NCI-H1930 (cell line): Measurements from ENCODE around the gene LIMS1.
A peak's percentile ranks its signal among the peaks of the same experiment; 100 is the strongest.
"Not testable (repeated sequence)": the region's sequence is repeated elsewhere in the genome, so short reads cannot be mapped to it uniquely, and the experiment has no call there.

Experiments used
- DNase-seq, 2 experiments: peaks; one replicate each; lab custom pipeline; 2025; lab: John Stamatoyannopoulos, UW

The LIMS1 gene

DNA sequence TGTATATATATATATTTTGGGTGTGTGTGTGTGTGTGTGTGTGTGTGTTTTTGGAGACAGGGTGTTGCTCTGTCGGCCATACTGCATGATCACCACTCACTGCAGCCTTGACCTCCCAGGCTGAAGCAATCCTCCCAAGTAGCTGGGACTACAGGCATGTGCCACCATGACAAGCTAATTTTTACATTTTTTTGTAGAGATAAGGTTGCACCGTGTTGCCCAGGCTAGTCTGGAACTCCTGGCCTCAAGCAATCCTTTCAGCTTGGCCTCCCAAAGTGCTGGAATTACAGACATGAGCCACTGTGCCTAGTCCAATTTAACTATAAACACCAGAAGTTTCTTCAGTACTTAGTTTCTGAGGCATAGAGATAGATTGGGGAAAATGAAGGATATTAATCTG is 18.3 kb downstream of the LIMS1 start:
- no peak for DNase-seq

GRCh38 chr2:108553209-108553919 is 19.1 kb downstream of the LIMS1 start:
- DNase-seq = no peak

DNA sequence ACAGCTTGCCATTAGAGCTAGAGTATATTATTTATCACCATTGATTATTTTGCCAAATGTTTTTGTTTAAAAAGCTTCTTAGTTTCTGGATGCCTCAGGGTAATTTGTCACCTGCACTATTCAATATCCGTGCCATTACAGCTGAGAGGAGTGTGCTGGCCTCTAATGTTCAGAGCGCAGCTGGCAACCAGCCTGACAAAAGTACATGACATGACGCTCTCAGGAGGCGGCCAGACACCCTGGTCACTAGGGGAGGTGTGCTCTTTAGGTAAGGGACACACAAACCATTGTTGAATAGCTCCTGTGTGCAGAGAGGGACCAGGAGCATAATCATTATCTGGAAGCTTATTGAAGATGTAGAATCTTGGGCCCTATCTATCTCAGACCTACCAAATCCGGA is 20.3 kb downstream of the LIMS1 start:
- DNase-seq = no peak

GRCh38 chr2:108555572-108555971 is 21.3 kb downstream of the LIMS1 start:
- no peak for DNase-seq

DNA sequence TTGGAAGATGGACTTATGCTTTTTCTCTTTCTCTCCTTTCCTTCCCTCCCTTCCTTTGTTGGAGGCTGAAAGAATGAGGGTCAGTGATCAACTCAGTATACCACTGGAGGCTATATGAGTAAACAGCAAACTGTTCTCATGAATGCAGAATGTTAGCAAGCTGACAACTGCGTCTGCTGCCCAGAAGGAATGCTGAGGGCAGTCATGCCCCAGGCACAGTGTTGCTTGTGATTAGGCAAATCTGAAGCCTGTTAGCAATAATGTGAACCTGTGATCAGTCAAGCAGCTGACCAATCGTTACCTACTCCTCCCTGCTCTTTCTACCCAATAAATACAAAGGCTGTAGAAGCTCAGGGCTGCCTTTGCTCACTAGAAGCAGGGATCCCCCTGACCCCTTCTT is 22.3 kb downstream of the LIMS1 start:
- not testable (repeated sequence) for DNase-seq

- DNase-seq = no peak
Observed at GRCh38 chr2:108560241-108560811, 26.1 kb downstream of the LIMS1 start.

DNA sequence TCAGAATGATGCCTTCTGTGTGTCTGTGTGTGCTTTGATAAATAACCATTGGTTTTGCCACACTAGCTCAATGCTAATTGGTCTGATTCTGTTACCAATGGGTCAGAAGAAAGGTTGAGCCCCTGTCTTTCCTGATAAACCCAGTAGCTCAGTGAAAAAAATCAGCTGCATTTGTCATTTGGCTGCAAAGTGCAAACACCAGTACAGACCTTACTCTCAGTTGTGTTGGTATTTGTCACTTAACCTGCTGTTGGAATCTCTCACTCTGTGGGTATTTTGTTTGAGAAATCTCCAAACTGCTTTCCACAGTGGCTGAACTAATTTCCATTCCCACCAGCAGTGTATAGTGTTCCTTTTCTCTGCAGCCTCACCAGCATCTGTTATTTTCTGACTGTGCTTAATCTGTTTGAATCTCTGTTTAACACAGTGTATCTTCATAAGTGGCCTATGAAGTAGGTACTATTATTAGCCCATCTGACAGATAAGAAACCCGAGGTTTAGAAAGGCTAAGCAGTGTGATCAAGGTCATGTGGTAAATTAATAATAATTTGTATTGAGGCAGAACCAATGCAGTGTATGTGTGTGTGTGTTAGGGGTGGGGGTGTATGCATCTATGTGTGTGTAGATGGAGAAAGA is 26.7 kb downstream of the LIMS1 start:
- DNase-seq = no peak

DNA sequence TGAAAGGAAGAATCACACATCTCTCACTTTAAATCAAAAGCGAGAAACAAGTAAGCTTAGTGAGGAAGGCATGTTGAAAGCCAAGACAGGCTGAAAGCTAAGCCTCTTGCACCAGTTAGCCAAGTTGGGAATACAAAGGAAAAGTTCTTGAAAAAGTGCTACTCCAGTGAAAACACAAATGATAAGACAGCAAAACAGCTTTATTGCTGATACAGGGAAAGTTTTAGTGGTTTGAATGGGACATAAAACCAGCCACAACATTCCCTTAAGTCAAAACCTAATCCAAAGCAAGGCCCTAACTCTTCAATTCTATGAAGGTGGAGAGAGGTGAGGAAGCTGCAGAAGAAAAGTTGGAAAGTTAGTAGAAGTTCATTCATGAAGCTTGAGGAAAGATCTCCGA is 28.0 kb downstream of the LIMS1 start:
- DNase-seq = no peak

- no peak for DNase-seq
Observed at GRCh38 chr2:108564510-108564909, 30.2 kb downstream of the LIMS1 start.

- DNase-seq = no peak
Observed at GRCh38 chr2:108565778-108566375, 31.6 kb downstream of the LIMS1 start.

DNA sequence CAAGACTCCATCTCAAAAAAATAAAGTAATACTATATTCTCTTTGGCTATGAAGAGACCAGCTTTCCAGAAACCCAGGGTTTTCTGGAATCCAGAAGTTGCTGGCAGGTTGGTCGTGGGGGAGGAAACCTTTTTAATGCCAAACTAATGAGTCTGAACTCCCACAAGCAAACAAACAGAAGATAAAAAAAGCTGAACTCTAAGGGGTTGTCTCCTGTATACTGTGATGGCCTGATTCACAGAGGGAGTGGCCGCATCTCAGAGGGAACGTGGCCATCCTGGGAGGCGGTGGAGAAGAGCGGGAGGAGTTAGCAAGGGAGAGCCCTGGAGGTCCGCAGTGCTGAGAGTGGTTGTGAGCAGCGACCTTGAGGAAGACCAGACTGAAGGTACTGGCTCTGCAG is 36.1 kb downstream of the LIMS1 start:
- DNase-seq = no peak

DNA sequence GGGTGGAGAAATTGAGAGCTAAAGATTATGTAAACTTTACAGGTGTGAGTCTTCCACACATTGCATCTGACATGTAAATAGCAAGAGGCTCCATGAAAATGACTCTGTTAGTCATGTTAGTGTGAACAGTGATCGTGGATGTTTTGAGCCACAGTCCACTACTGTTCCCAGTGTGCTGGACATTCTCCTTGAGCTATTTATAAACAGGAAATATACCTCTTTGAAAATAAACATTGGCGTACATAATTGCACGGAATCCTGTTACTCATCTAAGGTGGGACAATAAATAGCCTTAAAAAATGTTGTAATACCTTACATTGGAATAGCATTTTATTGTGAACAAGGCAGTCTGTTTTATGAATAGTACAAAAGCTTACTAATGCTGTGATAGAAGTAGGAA is 37.0 kb downstream of the LIMS1 start:
- DNase-seq = no peak

DNA sequence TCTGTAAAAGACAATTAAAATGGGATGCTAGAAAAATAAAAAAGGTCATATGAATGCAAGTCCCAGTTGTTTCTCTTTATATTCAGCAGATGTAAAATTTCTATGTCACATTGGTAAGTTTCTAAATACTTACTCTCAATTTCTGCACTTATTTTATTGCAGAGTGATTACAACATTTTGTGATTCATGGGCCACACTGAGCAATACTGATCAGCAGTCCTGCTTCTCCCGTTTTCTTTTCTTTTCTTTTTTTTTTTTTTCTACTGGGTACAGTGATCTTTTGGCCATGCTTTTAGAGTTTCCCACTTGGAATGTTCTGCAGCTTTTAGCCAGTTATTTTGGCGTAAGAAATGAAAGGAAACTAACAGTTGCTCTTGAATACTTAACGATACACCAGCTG is 38.8 kb downstream of the LIMS1 start:
- no peak for DNase-seq

- no peak for DNase-seq
Observed at GRCh38 chr2:108574332-108574731, 40.1 kb downstream of the LIMS1 start.

DNA sequence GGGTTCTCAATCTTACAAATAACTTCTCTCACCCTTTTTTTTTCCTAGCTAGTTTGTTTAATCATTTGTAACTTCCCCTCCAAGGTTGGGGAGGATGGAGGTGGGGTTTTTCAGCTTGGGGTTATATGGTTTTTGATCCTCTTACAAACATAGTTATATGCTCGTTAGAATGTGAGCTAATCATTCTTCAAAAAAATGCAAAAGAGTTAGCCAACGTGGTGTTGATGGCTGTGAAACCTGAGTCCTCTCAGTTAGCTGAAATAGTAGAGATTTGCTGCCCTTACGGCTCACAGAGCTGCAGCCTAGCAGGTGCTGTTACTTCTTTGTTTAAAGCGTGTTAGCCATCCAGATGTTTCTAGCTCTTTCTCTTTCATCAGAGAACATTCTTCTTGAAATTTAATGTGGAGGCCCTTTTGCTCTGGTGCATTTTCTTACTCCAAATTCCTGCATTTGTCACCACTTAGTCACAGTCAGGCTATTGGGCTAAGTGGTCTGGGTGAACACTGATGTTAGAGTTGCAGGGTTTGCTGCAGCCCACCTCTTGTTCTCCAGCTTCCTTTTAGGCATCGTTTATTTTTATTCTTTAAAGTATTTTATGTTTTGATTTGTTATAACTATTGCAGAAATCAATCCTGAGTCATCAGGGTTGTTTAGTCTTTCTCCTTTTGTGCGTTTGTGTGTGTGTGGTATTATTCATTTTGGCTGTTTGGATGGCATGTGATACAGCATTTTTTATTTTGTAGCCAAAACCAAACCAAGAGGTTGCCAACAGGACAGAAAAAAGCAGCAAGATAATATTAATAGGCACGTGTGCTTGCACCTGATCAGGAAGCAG is 41.1 kb downstream of the LIMS1 start:
- no peak for DNase-seq

- no peak for DNase-seq
Observed at GRCh38 chr2:108577099-108577498, 42.8 kb downstream of the LIMS1 start.

DNA sequence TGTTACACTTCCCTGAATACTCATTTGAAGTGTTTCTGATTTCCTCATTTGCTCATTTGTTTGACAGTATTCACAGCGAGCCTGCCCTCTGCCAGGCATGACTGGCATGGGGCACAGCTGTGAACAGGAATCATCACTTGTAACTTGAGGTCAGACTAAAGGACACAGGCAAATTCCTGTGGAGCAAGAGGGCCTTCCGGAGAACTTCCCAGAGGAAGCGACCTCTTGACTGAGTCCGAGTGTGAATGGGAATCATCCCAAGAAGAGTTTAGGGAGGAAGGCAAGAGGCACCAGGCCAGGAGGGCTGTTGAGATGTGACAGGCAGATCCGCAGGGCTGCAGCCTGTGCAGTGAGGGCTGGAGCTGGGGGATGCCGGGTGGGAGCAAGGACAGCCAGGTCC is 45.4 kb downstream of the LIMS1 start:
- DNase-seq = no peak

GRCh38 chr2:108580050-108580449 is 45.8 kb downstream of the LIMS1 start:
- no peak for DNase-seq

DNA sequence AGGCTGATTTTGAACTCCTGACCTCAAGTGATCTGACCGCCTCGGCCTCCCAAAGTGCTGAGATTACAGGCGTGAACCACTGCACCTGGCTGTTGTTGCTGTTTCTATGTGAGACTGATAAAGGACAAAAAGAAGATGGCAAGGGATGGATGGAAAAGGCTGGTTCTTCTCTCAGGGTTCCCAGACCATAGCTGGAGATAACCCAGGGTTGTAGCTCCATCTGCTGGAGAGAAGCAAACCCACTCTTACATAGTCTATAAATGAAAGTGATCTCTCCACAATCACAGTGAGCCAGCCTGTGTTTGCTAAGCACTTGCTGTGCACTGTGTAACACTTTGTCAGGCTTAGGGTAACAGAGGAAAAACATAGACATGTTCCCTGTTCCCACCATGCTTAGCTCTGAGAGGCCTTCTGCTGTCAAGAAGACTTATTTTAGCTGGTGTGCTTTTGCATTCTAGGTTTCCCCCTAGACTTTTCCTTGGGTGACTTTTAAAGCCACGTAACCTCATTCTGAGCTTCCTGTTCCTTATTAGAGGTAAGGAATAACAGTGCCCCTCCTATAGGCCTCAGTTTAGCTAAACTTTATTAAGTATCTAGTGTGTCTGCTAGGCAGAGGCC is 49.7 kb downstream of the LIMS1 start:
- DNase-seq = peak; percentile 7 to 9

DNA sequence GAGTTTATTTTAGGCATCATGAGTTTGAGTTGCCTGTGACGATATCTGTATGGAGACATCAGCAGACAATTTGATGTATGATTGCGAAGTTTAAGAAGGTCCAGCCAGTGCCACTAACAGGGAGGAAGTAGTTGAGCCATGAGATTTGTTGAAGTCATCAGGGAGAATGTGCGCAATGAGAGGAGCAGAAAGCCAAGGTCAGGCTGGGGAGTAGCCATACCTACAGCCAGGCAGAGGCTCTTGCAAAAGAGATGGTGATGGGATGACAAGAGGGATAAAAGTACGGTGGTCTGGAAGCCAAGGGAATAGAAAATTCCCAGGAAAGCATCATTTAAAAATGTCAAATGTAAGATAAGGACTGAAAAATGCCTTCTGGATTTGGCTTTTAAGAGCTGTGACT is 51.2 kb downstream of the LIMS1 start:
- DNase-seq = no peak

- DNase-seq = no peak
Observed at GRCh38 chr2:108586116-108586515, 51.8 kb downstream of the LIMS1 start.

DNA sequence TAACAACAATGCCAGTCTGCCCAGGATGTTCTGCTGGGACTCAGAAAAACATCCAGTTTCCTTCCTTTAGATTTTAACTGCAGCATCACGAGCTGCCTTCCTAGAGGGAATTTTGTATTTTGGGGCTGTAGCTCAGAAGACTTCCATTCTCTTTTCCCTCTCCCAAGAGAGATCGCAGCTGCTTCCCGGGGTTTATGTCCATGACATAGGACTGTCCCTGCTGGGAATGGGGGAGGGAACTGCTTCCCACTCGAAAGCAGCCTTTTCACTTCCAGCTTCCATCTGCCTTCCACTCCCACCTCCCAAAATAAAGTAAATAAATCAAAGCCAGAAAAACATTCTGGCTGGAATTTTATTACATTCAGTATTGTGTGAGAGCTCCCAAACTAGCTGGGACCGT is 52.4 kb downstream of the LIMS1 start:
- DNase-seq = no peak
